ENCODE results near the gene COLGALT1. TPM values are rescaled to one million over a fixed set of nuclear protein-coding genes. Genes with fewer than 3 reads are reported as not detected.

The COLGALT1 gene
- total and polyA plus RNA-seq, 2 of the 8 experiments (the other 6 are each of a cell fraction or from before 2014, with no cell fraction given): 44.7 to 58.1 TPM

- Histone ChIP-seq H3K9me3 (ENCODE audit: insufficient read depth in 2 of 2, low read depth in 1 of 2, low read length in 1 of 2) (no peaks in the 10 kb centered on the region), H4K91ac (replicated peaks; ENCODE audit: insufficient read length, low read length) (no peak overlapping the region), H4K8ac (ENCODE audit: extremely low read depth, insufficient read depth, low read length) (no peak overlapping the region), H2BK5ac (ENCODE audit: low read depth, low read length) (no peak overlapping the region), H3K79me2 (ENCODE audit: control insufficient read depth in 1 of 2, insufficient read depth in 2 of 2, low read length in 2 of 2) (no peaks in the 10 kb centered on the region), H3K27ac (ENCODE audit: low read depth, low read length) (no peak overlapping the region), H3K27me3 (replicated peaks in 1 of 4; ENCODE audit: control insufficient read depth in 3 of 4, extremely low read depth in 1 of 4, insufficient read depth in 3 of 4, low read length in 3 of 4) (no peaks in the 10 kb centered on the region; a peak in 1 of 7 replicates), H4K20me1 (replicated peaks in 1 of 2; ENCODE audit: control insufficient read depth in 1 of 2, insufficient read depth in 2 of 2, low read length in 2 of 2) (peaks cover 0 to 6% of the 10 kb centered on the region in 2 experiments), H3K18ac (ENCODE audit: extremely low read depth, low read length) (no peak overlapping the region), H3K79me1 (ENCODE audit: low read depth, low read length) (no peaks in the 10 kb centered on the region), H3K23ac (ENCODE audit: insufficient read length) (no peak overlapping the region), H3K4me2 (ENCODE audit: insufficient read depth in 1 of 2, low read depth in 2 of 2, low read length in 2 of 2) (no peak overlapping the region), H4K5ac (ENCODE audit: insufficient read length, low read depth, low read length) (no peak overlapping the region), H2BK12ac (ENCODE audit: low read depth, low read length) (no peak overlapping the region), H3K4ac (replicated peaks; ENCODE audit: insufficient read length, low read depth, low read length) (no peak overlapping the region), H2AFZ (ENCODE audit: low read length) (no peak overlapping the region), H3K56ac (replicated peaks; ENCODE audit: insufficient read length, low read depth, low read length) (no peak overlapping the region), H2BK120ac (replicated peaks; ENCODE audit: low read depth, low read length) (no peak overlapping the region), H3K14ac (ENCODE audit: insufficient read length) (no peak overlapping the region), H3K36me3 (ENCODE audit: control insufficient read depth in 2 of 4, insufficient read depth in 4 of 4, low read length in 3 of 4) (no peaks in the 10 kb centered on the region), H3K4me1 (replicated peaks in 1 of 4; ENCODE audit: control insufficient read depth in 3 of 4, insufficient read depth in 4 of 4, low read length in 3 of 4) (peaks cover 0 to 7% (median 2%) of the 10 kb centered on the region in 4 experiments; a peak in 4 of 7 replicates), H3K4me3 (ENCODE audit: extremely low read depth in 1 of 4, insufficient read depth in 2 of 4, low read depth in 3 of 4, low read length in 4 of 4) (no peak overlapping the region), H2AK5ac (ENCODE audit: low read depth, low read length) (no peak overlapping the region), H2BK20ac (ENCODE audit: low read length) (no peak overlapping the region), H3K23me2 (ENCODE audit: low read depth, low read length) (peaks cover 4% of the 10 kb centered on the region; the same call in 1 of the 2 replicates), H2BK15ac (ENCODE audit: low read length) (no peak overlapping the region), H3K9ac (replicated peaks in 1 of 4; ENCODE audit: extremely low read depth in 1 of 4, low read depth in 3 of 4, low read length in 3 of 4) (no peak overlapping the region)
- WGBS, 2 experiments (ENCODE audit: extremely low coverage in 1 of 2, insufficient coverage in 1 of 2, insufficient read length in 1 of 2, insufficient replicate concordance in 2 of 2, low coverage in 1 of 2, low lambda C conversion rate in 2 of 2, missing lambda C conversion rate in 1 of 2): 93% methylated on average over 9 of the region's 9 CpGs; no CpG with 5 or more reads in 1 of the 2 experiments
- no peak for DNase-seq (ENCODE audit: low read depth in 1 of 2, low spot score in 2 of 2)
- CTCF ChIA-PET (ENCODE audit: partially characterized antibody): interaction anchor here (0.9 to 5.7 kb wide), 9 partner anchors 9 to 183 kb away, joined by 3 to 34 read pairs (median 7); no protein-coding TSS in a partner anchor
- POLR2A ChIA-PET (ENCODE audit: partially characterized antibody): interaction anchor here (0.7 kb wide), 1 partner anchor 83 kb away, joined by 3 read pairs; no protein-coding TSS in a partner anchor
- FAIRE-seq: no peak
- TF ChIP-seq CBX5 (IDR thresholded peaks at IDR 0.05; ENCODE audit: low read depth, low read length) (no peak), YY1 (IDR thresholded peaks at IDR 0.05; ENCODE audit: low read depth, low read length) (no peak), CEBPB (IDR thresholded peaks at IDR 0.05; ENCODE audit: low read depth, low read length) (no peak), RXRA (IDR thresholded peaks at IDR 0.05; ENCODE audit: insufficient read depth, low read depth, low read length) (no peak), TBP (IDR thresholded peaks at IDR 0.05; ENCODE audit: low read depth, low read length) (no peak), SP2 (IDR thresholded peaks at IDR 0.05; ENCODE audit: low read length) (no peak), RFX5 (IDR thresholded peaks at IDR 0.05; ENCODE audit: borderline replicate concordance, low read depth, low read length) (no peak), SIRT6 (IDR thresholded peaks at IDR 0.05; ENCODE audit: low read length) (no peak), BRCA1 (IDR thresholded peaks at IDR 0.05; ENCODE audit: low read depth, low read length) (no peak), KDM1A (IDR thresholded peaks at IDR 0.05; ENCODE audit: borderline replicate concordance, low read length) (no peak), SIN3A (conservative IDR thresholded peaks at IDR 0.05 in 1 of 2, IDR thresholded peaks at IDR 0.05 in 1 of 2; ENCODE audit: low read depth in 1 of 2, low read length in 2 of 2) (no peak), EGR1 (IDR thresholded peaks at IDR 0.05; ENCODE audit: borderline replicate concordance, low read depth, low read length) (no peak), ATF3 (IDR thresholded peaks at IDR 0.05; ENCODE audit: insufficient read depth, low read depth, low read length) (no peak), BCL11A (IDR thresholded peaks at IDR 0.05; ENCODE audit: low read depth in 2 of 2, low read length in 2 of 2) (no peak)
Observed at GRCh38 chr19:17607936-17608335, 52.5 kb downstream of the COLGALT1 start.
